GM18526 (cell line): ENCODE results near the gene YWHAH.

Source experiments
- POLR2A ChIP-seq: IDR thresholded peaks from 3 replicates; pipeline ENCODE4 v1.6.1; 2011; ENCODE audit not compliant: insufficient read length; ENCODE audit errors: extremely low read depth

The YWHAH gene

GRCh38 chr22:31915586-31915985 is 28.7 kb upstream of the YWHAH start:
- no peak for TF ChIP-seq POLR2A

- TF ChIP-seq POLR2A: no peak
These were observed 27.0 kb upstream of the YWHAH start for GRCh38 chr22:31917227-31917921.

- TF ChIP-seq POLR2A: no peak
These were observed 24.6 kb upstream of the YWHAH start for GRCh38 chr22:31919730-31920129.

GRCh38 chr22:31920306-31920705 is 24.0 kb upstream of the YWHAH start:
- no peak for TF ChIP-seq POLR2A

- no peak for TF ChIP-seq POLR2A
These were observed 23.2 kb upstream of the YWHAH start for GRCh38 chr22:31921106-31921505.

- no peak for TF ChIP-seq POLR2A
These were observed 21.8 kb upstream of the YWHAH start for GRCh38 chr22:31922534-31922933.

- TF ChIP-seq POLR2A: no peak
These were observed 21.2 kb upstream of the YWHAH start for GRCh38 chr22:31923136-31923535.

- TF ChIP-seq POLR2A: no peak
These were observed 20.6 kb upstream of the YWHAH start for GRCh38 chr22:31923747-31924146.

- no peak for TF ChIP-seq POLR2A
These were observed 19.3 kb upstream of the YWHAH start for GRCh38 chr22:31925056-31925455.

GRCh38 chr22:31926024-31926423 is 18.3 kb upstream of the YWHAH start:
- TF ChIP-seq POLR2A: no peak

GRCh38 chr22:31926969-31927368 is 17.4 kb upstream of the YWHAH start:
- TF ChIP-seq POLR2A: no peak

GRCh38 chr22:31927562-31927961 is 16.8 kb upstream of the YWHAH start:
- TF ChIP-seq POLR2A: no peak

GRCh38 chr22:31929167-31929930 is 15.0 kb upstream of the YWHAH start:
- TF ChIP-seq POLR2A: no peak

GRCh38 chr22:31932863-31933262 is 11.5 kb upstream of the YWHAH start:
- no peak for TF ChIP-seq POLR2A

- no peak for TF ChIP-seq POLR2A
These were observed 10.9 kb upstream of the YWHAH start for GRCh38 chr22:31933406-31933805.

- no peak for TF ChIP-seq POLR2A
These were observed 10.4 kb upstream of the YWHAH start for GRCh38 chr22:31933816-31934482.
